Astrocyte (in vitro differentiated cells and primary cell): ENCODE measurements around the gene MOB1A.

Source experiments
- CTCF ChIP-seq: IDR thresholded peaks from 2 replicates; pipeline ENCODE4 v1.5.1; 2011; ENCODE audit warnings: low read depth, mild to moderate bottlenecking, inconsistent platforms, low read length, moderate library complexity; ENCODE audit not compliant: insufficient read depth
- EZH2 ChIP-seq: IDR thresholded peaks from 2 replicates; pipeline ENCODE4 v1.6.1; 2012; ENCODE audit warnings: mild to moderate bottlenecking, low read length, inconsistent platforms; ENCODE audit not compliant: insufficient read depth

GRCh38 chr2:74188018-74188601 is 9.4 kb upstream of the MOB1A start:
- no peak for TF ChIP-seq CTCF
- TF ChIP-seq EZH2: no peak
